Right ventricle myocardium superior (tissue), 1 donor: ENCODE measurements around the gene CDH20. TPM values are rescaled to one million over a fixed set of nuclear protein-coding genes. Genes with fewer than 3 reads are reported as not detected.
A peak's percentile ranks its signal among the peaks of the same experiment; 100 is the strongest.

ENCODE experiments used
- ATAC-seq: fragments of 200-7000 bp; cut with Tn5 transposase; one replicate; pipeline ENCODE4 v1.9.1; 2020; ENCODE audit warnings: mild to moderate bottlenecking; ENCODE audit not compliant: poor library complexity
- DNase-seq: peaks from one replicate; pipeline ENCODE4 v3.0.0-alpha.2; 2020
- intact Hi-C: fragments of 100-400 bp; cut with DNase I; formaldehyde crosslinking; loops from one replicate; pipeline ENCODE4 v1.11.2; 2022
- total RNA-seq: library from RNA; stranded (reverse); fragmentation: NEBNext Ultra II Directional; extraction: Animal tissue kit (Norgen Biotek cat#: 25700); gene quantifications from one replicate; pipeline ENCODE4 v1.2.1, GENCODE V29; 2021
- donor health status: DM: no; HTN: yes; CAD: no; lungs with severe emphysema.

Gene CDH20
- total RNA-seq, 1 donor from 2014 or later: 0.05 TPM

DNA sequence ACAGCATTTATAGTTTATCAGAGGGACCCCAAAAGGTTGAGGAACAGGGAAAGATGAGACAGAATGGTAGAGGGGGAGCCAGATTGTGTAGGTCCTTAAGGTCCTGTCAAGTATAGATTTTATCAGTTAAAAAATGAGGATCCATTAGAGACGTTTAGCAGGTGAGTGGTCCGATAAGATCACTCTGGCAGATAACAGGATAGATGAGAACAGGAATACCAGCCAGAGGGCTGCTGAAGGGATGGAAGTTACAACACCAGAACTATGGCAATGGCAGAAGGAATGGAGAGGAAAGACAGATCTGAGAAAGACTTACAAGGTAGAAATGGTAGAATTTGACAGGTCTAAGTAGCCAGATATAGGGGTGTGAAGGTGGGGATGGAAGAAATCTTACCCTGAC, 141.7 kb downstream of the CDH20 start:
- intact Hi-C loops: no loop called here
- no peak for DNase-seq
- ATAC-seq: no peak

DNA sequence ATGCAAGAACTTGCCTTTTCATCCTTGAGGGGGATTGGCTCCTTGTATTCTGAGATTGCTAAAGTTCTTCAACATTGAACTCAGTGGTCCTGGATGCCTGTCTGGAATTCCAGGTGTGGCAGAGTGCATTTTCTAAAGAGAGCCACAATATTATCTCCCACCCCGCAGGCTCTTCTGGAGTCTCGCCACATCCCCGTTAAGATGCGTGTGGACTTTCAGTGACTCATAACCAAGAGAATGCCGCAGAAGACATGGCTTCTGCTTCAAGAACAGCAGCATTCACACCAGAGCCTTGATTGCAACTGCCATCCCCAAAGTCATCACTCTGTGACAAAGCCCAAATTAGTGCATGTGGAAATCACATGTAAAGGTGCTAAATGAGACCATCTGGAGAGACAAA, 142.7 kb downstream of the CDH20 start:
- ATAC-seq (no peak), DNase-seq (no peak)
- intact Hi-C loops: no loop called here

DNA sequence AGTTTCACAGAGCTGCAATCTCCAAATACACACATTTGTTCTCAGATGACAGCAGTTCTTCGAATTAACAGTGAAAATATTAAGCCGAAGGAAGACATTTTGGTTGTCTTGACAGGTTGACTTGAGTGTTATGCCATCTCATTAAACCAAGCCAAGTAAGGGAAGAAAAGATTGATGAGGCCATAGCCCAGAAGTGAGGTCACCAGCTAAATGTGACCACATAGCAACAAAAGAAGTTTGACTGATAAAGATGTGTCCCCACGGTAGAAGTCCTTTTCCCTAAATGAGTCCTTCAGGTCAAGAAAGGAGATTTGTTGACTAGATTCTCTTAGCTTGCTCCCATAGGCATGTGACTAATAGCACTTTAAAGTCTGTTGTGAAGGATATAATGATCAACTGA, 156.1 kb downstream of the CDH20 start:
- ATAC-seq: no peak
- intact Hi-C loops: no loop called here
- no peak for DNase-seq

DNA sequence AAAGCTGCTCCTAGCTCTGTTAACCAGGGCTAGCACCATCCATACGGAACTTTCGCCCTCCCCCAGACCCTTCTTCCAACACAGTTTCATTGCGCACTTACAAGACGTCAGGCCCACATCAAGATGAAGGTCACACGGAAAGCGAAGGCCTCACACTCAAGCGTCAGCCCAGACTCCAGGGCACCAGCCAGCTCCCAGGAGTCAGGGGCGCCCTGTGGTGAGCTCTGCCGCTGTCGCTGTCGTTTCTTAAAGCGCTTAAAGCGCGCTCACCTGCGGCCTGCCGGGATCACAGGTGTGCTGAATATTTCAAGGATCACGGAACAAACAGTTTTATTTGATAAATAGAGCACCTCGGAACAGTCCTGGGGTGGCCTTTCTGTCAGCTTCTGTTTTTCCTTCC, 163.1 kb downstream of the CDH20 start:
- DNase-seq (no peak), ATAC-seq (no peak)
- intact Hi-C loops: no loop called here

DNA sequence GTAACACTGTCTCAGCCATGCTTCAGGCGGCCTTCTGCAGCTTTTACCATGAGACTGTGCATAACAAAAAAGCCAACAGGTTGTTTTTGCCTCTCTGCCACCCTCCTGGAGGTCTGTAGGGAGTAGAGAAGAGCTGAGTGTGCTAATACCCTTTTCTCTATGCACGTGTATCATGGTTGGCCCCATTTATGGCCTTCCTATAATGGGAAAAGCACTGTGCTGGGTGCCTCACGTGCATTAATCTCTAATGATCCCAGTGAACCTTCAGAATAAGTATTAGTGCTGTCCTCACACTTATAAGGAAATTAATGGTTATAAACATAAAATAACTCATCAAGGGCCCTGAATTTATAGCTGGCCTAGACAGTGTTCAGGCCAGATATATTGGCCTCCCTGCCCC, 164.2 kb downstream of the CDH20 start:
- DNase-seq (no peak), ATAC-seq (no peak)
- intact Hi-C loops: no loop called here

DNA sequence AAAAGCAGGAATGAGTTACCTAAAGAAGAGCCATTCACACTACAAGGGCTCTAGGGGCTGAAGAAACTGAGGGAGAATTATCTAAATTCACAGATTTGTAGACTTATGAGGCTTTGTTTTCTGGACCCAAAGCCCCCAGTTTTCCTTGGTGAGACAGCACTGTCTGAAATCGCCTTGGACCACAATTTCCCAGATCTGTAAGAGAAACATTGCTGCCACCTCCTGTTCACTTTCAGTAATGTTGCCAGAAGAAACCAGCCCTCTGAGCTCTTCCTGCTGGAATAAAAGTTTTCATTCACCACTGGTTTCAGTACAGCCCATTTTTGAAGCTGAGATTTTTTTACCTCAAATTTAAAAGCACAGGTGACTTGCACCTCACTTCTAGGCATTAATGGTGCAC, 169.2 kb downstream of the CDH20 start:
- ATAC-seq (peak; percentile 64), DNase-seq (no peak)
- intact Hi-C loops: loop anchor here (5.0 to 10.0 kb wide), 2 partner anchors 180 to 418 kb away; no protein-coding TSS in a partner anchor

DNA sequence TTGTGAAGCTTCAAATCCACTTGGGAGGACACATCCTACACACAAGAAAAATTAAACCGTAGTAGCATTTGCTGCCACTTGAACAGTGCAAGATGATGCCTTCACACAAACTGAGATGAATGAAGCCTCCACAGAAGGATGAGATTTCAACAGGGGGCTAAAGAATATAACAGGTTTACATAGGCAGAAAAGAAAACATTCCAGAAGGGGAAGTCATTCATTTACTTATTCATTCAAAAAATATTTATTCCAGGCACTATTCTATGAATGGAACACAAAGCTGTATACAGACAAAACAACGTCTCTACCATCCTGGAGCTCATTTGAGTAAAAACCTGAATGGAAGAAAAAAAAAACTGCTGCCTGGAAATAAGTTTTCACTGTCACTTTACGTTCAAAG, 170.5 kb downstream of the CDH20 start:
- intact Hi-C loops: loop anchor here (5.0 to 10.0 kb wide), 2 partner anchors 181 to 419 kb away; no protein-coding TSS in a partner anchor
- DNase-seq: no peak
- ATAC-seq: no peak

DNA sequence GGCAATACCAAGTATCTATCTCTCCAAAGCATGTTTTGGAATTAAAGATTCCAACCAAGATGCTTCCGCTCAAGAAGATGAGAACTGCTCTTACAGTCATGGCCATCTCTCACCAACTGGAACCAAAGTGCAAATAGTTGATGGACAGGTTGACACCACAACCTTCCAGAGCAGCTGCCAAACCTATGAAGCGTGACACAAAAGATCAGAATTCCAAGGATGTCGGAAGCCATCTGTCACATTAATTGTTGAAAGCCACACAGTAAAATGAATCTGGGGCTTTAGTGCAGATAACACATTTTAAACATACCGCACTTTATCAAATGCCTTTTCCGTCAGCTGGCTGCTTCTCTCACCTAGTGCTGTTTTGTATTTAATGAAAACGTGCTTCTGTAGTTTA, 195.7 kb downstream of the CDH20 start:
- DNase-seq: no peak
- intact Hi-C loops: no loop called here
- no peak for ATAC-seq

DNA sequence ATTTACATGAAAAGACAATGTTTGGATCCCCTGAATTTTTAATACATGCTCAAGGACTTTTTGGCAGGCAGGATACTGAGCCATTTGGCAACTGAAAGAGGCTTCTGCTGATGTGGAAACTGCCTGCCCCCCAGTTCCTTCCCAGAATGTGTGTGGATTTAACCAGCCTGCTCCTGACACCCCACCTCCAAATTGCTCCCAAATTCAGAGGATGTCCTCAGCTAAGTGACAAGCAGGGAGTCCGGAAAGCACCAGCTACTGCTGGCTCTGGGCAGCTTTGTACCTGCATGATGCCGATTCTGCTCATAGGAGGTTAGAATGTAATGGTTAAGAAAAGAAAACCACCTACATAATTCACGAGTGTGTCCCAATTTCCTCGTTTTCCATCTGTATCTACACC, 197.5 kb downstream of the CDH20 start:
- no peak for DNase-seq
- intact Hi-C loops: no loop called here
- ATAC-seq: no peak

DNA sequence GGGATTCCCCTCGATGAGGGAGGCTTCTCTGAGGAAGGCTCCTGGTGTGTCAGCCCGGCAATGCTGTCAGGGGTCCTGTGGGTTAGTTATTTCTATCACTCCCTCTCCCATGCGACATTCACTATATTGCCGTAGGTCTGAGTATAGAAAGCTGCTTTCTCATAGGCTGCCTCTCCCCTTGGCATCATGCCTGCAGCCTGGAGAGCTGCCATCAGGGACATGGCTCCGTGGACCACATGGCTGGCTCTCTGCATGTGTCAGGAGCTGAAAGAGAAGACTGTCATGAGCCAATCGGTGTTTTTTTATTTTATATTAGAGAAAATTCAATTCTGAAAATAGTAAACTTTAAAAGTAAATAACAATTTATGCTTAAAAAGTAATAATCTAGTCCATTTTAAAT, 198.0 kb downstream of the CDH20 start:
- DNase-seq: peak; percentile 63
- ATAC-seq: peak; percentile 45
- intact Hi-C loops: no loop called here

DNA sequence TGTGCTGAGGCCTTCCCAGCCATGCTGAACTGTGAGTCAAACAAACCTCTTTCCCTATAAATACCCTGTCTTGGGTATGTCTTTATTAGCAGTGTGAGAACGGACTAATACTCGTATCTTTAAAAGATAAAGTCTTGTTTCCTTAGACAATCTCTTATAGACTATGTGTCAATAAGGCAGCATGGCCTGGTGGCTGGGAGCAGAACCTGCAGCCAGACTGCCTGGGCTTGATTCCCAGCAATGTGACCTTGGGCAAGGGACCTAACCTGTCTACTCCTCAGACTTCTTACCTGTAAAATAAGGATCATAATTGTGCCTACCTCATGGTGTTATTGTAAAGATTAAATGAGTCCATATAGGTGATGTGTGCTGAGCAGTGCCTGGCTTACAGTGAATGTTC, 198.7 kb downstream of the CDH20 start:
- DNase-seq (no peak), ATAC-seq (no peak)
- intact Hi-C loops: no loop called here

DNA sequence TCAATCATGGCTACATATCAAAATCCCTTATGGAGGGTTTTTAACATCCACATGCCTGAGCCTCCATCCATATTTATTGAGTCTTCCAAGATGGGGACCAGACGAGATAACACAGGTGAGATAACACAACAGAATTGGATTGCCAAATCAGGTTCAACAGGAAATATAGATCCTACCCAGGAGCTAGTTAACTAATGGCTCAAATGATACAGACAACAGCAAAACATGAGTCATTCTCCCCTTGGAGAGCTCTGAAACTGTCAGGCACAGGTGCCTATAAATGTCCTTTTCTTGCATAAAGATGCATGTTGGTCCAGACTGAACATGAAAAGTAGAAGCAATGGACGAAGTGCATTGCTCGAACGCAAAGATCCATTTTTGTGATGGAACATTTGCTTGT, 202.2 kb downstream of the CDH20 start:
- ATAC-seq (no peak), DNase-seq (no peak)
- intact Hi-C loops: no loop called here

DNA sequence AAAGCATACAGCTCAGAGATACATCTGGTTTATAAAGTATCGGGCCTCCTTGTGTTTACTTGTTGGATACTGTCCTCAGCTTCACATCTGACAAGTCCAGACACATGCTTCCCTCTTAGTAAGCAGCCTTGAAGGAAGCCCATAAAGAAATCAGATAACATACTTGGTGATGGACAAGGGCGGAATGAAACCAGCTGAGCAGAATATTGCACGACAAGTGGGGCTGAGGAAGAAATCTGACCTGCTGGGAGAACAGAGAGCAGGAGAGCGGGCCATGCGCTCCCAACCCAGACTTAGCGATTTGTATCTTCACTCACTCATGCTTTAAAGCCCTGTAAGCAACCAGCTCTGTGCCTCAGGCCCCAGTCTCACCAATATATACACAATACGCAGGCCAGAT, 208.4 kb downstream of the CDH20 start:
- intact Hi-C loops: loop anchor here (10.0 kb wide), 1 partner anchor 363 kb away; no protein-coding TSS in a partner anchor
- no peak for ATAC-seq
- no peak for DNase-seq

DNA sequence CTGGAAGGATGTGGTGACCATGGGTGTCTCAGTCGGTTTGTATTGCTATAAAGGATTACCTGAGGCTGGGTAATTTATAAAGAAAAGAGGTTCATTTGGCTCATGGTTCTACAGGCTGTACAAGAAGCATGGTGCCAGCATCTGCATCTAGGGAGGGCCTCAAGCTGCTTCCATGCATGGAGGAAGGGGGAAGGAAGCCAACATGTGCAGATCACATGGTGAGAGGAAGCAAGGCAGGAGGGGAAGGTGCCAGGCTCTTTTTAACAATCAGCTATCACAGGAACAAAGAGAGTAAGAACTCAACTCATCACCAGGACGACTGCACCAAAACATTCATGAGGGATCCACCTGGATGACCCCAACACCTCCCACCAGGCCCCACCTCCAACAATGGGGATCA, 209.4 kb downstream of the CDH20 start:
- intact Hi-C loops: loop anchor here (10.0 kb wide), 1 partner anchor 362 kb away; no protein-coding TSS in a partner anchor
- no peak for ATAC-seq
- no peak for DNase-seq

DNA sequence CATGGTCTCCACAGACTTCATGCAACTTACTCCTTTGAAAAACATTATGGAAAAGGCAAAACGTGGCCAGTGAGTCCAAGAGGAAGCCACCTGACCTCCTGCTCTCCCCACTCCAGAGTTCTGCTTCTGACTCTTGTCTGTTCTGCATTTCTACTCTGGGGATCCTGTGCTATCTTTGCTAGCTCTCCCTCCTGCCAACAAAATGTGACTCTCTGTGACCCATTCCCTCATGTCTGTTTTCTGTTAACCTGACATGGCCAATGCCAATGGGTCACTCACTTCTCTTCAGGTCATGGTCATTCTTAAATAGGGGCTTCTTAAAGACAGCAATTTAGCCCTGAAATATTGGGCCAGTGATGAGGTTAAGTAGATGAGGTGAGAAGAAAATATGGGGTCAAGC, 210.3 kb downstream of the CDH20 start:
- intact Hi-C loops: loop anchor here (10.0 kb wide), 1 partner anchor 361 kb away; no protein-coding TSS in a partner anchor
- DNase-seq: no peak
- ATAC-seq: peak; percentile 81

DNA sequence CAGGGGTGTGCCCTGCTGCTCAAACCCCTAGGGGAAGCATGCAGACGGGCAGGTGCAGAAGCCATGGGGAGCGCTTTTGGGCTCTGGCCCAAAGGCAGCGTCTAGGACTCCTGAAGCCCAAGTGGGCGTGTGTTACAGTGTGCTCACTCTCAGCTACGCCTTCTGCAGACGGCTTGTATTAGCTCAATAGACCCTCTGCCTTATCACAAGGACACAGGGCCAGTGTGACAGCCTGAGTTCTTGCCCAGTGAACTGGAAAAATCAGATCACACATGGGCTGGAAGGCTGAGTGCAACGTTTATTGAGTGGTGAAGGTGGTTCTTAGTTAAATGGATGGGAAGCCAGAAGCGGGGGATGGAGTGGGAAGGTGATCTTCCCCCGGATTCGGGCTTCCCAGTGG, 210.9 kb downstream of the CDH20 start:
- intact Hi-C loops: loop anchor here (10.0 kb wide), 1 partner anchor 361 kb away; no protein-coding TSS in a partner anchor
- ATAC-seq (peak; percentile 71), DNase-seq (no peak)

DNA sequence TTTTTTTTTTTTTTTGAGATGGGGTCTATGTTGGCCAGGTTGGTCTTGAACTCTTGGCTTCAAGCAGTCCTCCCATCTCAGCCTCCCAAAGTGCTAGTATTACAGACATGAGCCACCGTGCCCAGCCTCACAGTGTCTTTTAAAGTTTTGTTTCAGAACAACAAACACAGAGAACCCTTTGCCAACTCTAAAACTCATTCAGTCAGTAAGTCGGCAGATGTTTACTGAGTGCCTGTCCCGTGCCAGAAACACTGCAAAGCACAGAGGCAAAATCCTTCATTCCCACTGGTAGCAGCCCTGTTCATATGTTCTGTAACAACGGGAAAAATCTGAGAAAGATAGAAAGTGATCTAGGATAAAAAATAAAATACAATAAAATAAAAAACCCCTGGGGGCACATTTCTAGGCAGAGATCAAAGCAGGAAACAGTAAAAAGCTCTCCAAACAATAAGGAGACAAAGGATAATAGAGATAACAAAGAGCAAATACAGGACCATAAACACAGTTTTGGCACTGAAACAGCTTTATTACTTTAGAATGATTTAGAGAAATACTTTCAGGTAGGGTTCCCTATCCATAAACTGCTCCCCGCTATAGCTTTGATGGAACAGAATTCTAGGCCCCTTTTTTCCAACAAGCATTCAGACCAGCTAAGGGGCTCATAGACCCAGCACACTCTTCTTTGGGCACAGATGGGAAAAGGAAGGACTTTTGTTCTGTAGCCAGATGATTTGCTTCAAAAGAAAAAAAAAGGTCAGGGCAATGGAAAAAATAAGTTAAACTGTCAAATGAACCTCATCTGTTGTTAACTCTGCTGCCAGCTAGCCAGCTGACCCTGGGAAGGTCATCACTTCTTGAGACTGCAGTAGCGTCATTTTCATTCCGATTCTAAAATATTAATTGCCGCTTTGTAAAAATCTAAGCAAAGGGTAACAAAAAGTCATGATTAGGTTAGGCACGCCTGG, 212.3 kb downstream of the CDH20 start:
- no peak for ATAC-seq
- intact Hi-C loops: loop anchor here (10.0 kb wide), 1 partner anchor 359 kb away; no protein-coding TSS in a partner anchor
- DNase-seq: no peak

DNA sequence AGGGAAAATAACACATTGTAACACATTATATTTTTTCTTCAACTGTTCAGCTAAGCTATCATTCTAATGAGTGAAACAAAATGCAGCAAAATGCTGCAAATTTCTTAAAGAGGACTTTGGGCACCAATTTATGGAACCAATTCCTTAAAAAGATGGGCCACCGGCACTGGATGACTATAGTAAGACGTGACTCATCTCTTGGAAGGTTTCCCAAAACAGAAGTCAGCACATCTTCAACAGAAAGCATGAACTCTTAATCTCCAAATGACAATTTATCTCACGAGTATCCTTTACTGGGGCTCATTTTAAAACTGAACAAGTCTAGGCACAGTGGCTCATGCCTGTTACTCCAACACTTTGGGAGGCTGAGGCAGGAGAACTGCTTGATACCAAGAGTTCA, 213.4 kb downstream of the CDH20 start:
- no peak for ATAC-seq
- intact Hi-C loops: loop anchor here (10.0 kb wide), 1 partner anchor 358 kb away; no protein-coding TSS in a partner anchor

DNA sequence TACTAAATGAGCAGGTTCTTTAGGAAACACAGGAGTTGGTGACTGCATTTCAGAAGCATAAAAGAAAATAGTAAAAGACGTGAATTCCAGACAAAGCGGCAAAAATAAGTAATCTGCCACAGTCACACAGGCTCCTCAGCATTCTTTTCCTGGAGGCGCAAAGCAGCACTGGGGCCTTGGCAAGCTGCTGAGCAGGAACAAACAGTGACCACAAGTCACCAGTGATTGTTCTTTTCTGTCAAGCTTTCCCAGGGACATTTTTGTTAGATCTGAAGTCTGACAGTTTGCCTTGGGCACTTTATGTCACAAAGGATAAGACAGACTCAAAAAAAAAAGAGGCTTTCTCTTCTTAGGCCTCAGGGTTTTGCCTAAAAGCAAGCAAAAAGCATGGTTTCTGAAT, 216.2 kb downstream of the CDH20 start:
- intact Hi-C loops: loop anchor here (10.0 kb wide), 1 partner anchor 355 kb away; no protein-coding TSS in a partner anchor
- DNase-seq (no peak), ATAC-seq (no peak)

More for the DNA sequence above, 213.4 kb downstream of the CDH20 start:
- DNase-seq: no peak

DNA sequence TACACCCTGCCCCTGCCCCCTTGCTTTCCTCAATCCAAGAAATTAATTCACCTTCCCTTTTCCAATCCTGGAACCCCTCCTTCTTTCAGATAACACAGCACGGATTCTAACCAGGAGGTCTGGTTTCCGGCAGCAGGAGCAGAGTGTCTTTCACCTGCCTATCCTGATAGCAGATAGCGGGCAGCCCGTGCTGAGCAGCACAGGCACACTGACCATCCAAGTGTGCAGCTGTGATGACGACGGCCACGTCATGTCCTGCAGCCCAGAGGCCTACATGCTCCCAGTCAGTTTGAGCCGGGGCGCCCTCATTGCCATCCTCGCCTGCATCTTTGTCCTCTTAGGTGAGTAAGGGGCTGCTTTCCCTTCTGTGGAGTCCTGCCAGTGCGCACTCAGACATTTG, 216.7 kb downstream of the CDH20 start:
- no peak for ATAC-seq
- intact Hi-C loops: loop anchor here (5.0 to 10.0 kb wide), 2 partner anchors 355 to 582 kb away; no protein-coding TSS in a partner anchor

More for the DNA sequence above, 216.7 kb downstream of the CDH20 start:
- DNase-seq: no peak
